ENCODE measurements around the gene RAVER2.
"Not testable (repeated sequence)": the region's sequence is repeated elsewhere in the genome, so short reads cannot be mapped to it uniquely, and the experiment has no call there.

Gene RAVER2, protein sequence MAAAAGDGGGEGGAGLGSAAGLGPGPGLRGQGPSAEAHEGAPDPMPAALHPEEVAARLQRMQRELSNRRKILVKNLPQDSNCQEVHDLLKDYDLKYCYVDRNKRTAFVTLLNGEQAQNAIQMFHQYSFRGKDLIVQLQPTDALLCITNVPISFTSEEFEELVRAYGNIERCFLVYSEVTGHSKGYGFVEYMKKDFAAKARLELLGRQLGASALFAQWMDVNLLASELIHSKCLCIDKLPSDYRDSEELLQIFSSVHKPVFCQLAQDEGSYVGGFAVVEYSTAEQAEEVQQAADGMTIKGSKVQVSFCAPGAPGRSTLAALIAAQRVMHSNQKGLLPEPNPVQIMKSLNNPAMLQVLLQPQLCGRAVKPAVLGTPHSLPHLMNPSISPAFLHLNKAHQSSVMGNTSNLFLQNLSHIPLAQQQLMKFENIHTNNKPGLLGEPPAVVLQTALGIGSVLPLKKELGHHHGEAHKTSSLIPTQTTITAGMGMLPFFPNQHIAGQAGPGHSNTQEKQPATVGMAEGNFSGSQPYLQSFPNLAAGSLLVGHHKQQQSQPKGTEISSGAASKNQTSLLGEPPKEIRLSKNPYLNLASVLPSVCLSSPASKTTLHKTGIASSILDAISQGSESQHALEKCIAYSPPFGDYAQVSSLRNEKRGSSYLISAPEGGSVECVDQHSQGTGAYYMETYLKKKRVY

DNA sequence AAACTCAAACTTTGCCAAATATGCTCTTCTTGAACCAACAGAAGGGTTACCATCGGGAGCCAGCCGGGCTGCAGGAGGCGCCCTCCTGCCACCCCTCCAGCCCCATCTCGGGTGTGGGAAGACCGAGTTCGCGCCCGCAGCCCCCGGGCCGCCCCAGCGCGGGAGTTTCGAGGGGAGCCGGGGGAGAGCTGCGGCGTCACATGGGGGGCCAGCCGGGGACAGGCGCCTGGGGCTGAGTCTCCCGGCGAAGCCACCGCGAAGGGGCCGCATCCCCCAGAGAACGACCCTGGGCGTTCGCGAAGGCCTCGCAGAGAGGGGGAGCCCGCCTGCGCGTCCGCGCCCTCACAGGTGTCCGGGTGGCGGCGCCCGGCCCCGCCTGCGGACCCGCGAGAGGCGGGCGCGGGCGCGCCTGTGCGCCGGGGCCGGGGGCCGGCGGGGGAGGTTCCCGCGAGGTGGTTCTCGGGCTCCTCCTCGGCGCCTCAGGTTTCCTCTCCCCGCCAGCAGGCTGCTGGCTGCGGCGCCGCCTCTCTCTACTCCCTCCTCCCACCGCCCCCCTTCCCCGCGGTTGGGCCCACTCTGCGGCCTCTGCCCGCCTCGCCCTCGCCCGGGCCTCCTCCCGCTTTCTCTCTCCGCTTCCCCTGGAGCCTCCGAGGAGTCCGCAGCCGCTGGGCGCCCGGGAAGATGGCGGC, at the start of gene RAVER2:
Gene RAVER2, plus strand, starts transcription at position 584 of the 689 bp plus-strand sequence. Its CDS starts 98 bp downstream, at position 682.
- DNase-seq (ENCODE audit: low read depth in 2 of 2), result peak; percentile 7 to 28

DNA sequence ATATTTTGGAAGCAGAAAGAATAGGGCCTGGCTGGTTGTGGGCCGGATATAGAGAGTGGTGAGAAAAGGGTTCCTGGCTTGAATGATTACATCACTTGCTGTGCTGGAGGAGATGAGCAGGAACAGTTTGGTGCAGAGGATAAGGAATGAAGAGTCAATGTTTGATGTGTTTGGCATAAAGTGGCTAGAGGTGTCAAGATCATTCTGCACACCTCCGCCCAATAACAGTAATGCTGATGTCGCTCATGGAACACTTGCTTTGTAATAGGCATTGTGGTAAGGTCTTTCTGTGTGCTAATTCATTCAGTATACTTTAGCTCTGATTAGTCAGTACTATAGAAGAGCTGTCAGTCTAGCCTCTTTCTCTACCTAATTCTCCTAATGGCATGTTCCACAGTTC, 48.0 kb upstream of the RAVER2 start:
- no peak for DNase-seq (ENCODE audit: low read depth in 2 of 2)

DNA sequence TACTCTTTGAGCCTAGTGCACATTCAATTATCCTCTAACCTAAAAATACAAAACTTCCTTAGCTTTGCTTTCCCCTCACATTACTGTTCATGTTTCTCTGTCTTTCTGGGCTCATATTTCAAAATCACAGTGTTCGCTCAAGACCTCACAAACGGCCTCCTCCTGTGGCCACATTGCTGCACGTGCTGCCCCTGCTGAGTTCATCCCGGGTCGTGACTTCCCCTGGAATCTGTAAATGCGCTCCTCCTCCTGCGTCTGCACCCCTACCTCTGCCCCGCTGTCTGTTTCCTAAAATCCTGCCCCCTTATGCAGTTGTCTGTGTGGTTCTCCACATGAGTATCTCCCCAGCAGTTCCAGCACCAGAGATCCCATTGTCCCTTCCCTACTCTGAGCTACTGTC, 45.5 kb upstream of the RAVER2 start:
- no peak for DNase-seq (ENCODE audit: low read depth in 2 of 2)

DNA sequence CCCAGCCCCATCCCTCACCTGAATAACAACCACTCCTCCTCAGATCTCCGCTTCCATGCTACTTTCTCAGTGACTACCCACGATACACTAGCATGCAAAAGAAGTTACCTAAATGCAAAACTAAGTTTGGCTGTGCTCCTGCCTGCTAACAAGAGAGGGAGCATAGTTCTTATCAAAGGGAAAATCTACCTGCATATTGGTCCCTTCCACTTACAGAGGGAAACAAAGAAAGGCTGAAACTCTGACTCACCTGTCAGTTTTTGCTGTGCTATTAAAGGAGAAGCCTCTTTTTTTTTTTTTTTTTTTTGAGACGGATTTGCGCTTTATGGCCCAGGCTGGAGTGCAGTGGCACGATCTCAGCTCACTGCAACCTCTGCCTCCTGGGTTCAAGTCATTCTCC, 43.8 kb upstream of the RAVER2 start:
- DNase-seq (ENCODE audit: low read depth in 2 of 2), result no peak

DNA sequence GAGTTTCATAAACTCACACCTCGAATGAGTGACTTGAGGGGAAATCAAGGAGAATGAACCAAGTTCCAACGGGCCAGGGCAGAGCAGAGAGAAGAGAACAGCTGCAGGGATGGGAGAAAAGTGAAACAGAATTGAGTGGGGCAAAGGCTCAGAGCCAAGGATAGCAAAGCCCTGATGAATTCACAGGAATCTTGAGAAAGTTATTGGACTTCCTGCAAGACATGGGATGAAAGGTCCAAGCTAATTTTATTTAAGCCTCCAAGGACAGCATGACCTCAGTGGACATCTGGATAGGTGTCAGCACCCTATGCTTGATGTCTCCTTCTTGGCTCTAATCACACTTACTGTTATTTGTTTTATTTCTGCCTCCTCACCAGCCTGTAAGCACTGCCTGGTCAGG, 43.0 kb upstream of the RAVER2 start:
- DNase-seq (ENCODE audit: low read depth in 2 of 2), result no peak

DNA sequence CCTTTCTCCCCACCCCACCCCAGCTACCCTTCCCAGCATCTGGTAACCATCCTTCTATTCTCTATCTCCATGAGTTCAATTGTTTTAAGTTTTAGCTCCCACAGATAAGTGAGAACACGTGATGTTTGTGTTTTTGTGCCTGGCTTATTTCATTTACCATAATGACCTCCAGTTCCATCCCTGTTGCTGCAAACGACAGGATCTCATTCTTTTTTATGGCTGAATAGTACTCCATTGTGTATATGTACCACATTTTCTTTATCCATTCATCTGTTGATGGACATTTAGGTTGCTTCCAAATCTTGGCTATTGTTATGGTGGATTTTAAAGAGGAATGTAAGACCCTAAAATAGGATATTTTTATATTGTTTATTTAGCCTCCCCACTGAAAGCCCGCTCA, 42.2 kb upstream of the RAVER2 start:
- DNase-seq (ENCODE audit: low read depth in 2 of 2), result not testable (repeated sequence)

DNA sequence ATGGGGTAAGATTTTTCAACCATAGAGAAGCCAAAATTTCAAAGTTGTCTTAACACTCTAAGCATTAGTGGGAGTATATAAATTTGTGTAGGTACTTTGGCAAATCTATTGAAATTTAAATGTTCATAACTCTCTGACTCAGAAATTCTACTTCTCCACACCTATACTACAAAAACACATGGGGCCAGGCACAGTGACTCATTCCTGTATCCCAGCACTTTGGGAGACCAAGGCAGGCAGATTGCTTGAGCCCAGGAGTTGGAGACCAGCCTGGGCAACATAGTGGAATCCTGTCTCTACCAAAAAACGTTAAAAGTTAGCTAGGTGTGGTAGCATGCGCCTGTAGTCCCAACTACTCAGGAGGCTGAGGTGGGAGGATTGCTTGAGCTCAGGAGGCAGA, 41.3 kb upstream of the RAVER2 start:
- DNase-seq (ENCODE audit: low read depth in 2 of 2), result no peak

DNA sequence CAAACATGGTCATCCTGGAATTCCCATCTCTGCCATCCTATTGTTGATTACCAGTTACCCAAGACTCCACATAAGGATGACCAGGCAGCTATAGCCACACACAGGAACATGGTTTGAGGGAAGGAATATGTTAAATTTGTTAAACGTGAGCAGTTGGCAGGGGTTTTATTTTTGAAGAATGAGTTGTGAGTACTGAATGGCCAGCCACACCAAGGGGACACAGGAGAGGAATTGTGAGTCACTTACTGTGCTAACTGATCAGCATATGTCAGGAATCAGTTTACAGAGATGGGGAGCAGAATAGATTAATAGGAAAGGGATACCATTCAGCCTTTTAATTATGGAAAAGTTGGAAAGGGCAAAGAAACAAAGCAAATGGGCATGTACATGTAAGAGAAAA, 39.3 kb upstream of the RAVER2 start:
- no peak for DNase-seq (ENCODE audit: low read depth in 2 of 2)

DNA sequence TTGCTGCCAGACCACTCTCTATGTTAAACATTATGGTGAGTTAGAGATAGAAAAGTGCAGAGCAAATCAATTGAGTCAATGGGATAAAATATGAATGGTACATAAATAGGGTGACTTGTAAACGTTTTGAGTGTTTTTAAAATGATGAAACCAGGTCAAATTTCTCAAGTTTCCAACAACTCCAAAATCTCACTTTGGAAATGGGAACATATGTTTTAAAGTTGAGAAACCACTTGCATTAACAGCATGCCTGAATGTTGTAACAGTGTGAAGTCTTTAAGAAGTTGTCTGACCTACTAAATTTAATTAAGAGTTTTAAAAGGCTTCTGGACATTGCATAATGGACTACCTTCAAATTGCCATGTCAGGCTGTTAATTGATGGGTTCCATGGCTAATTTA, 33.6 kb upstream of the RAVER2 start:
- no peak for DNase-seq (ENCODE audit: low read depth in 2 of 2)

DNA sequence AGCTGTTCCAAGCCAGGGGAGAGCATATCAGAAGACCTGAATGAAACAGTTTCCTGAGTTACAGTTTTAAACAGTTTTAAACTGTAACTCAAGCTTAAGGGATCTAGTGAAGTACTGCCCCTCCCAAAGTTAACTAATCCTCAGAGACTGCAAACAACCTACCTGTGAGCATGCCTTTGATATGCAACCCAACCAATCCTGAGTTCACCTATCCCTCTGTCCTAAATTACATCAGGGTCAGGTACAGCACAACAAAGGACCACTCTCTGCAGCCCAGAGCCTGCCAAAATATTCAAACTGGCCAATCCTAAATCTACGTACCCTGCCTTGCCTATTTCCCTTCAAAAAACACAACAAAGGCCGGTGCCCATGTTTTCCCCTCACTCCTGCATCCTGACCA, 32.8 kb upstream of the RAVER2 start:
- no peak for DNase-seq (ENCODE audit: low read depth in 2 of 2)

DNA sequence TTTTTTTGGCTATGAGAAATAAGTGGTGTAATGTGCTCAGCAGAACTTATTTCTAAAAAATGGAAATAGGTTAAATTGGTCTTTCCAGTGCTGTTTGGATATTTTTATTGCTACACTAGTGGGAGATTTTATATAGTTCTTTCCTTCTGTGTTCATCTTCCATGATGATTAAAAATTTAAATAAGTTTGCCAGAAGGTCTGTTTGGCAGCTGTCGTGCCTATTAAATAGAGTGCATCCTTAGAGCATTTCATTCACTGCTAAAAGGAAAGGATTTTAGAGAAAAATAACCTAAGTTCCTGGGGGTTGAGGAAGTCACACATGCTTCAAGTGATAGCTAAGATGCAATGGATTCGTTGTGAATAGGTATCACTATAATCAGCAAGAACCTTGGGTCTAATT, 29.7 kb upstream of the RAVER2 start:
- no peak for DNase-seq (ENCODE audit: low read depth in 2 of 2)

DNA sequence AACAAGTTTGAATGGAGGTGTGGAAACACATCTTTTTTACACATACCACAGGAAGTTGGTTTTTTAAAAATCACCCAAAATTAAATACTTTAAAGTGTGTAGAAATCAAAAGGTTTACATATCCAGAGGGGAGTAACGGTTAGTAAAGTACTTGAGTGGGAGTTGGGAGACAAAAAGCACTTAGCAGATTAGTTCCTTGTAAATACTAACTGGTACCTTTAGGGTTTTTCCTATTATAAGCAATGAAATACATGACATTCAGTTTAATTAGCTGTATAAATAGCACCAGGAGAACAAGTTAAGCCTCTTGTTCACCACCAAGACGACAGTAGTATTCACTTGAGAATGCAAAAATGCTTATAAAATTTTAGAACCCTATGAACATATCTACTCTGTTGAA, 23.7 kb upstream of the RAVER2 start:
- DNase-seq (ENCODE audit: low read depth in 2 of 2), result no peak

DNA sequence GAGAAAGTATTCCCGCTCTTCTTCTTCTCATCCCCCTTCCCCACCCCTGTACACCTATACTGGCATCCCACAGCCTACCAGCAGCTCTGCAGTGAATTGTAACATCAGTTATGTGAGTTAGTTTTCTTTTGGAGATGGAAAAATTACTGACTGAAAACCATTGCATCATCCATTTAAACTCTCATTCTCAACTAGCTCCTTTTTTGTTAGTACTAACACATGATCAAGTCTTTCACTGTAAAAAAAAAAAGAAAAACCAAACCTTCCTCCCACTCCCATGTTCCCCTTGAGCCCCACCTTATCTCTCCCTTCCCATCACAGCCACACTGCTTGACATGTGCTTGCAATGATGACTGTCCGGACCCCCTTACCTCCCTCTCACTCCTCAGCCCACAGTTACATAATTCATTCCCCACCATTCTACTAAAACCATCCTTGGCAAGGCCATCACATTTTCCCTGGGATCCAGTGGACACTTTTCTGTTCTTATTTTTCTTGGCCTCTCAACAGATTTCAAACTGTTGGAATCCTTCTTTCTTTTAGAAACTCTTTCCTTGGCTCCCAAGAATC, 23.2 kb upstream of the RAVER2 start:
- DNase-seq (ENCODE audit: low read depth in 2 of 2), result no peak

DNA sequence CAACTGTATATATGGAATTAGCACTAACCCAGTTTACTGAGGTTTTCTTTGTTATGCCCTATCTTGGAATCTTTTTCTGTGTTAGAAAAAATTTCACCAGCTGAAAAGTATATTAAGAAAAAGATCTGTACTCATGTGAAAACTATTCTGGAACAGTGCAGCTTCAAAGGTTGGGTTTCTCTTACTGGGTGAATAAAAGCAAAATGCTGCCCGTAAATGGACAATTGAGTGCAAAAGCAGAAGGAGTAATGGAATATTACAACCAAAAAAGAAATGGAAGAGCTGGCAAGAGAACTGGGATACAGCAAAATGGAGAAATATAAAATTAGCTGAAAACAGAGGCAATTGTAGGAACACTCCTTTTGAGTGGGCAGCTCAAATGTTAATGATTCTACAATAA, 17.0 kb upstream of the RAVER2 start:
- DNase-seq (ENCODE audit: low read depth in 2 of 2), result no peak

DNA sequence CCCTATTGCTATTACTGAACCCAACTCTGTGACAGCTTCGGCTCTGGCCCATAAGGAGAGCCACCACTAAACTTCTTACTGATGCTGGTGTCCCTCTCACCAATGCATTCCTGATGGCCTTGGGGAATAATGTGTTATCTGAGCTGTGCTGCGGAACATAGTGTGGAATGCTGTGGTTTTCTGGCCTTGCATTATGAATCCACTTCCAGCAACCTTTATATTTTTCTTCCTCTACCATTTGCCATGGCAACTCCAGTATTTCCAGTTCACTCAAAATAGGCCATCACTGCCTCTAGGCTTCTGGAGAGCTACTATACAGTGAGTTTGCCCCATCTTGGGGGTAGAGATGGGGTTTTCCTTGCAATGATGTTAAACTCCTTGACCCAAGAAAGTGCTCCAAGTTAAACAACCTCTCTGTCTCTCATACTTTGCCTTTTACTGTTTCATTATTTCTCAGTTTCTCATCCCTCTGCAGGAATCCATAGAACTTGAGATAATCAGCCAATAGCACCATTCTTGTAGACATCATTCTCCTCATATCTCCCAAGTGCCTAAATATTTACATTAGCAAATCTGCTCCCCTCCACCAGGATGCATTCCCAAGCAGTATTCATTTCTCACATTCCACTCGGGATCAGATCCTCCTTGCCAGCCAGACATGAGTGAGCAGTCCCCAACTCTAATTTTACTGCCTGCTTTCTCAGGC, 11.1 kb upstream of the RAVER2 start:
- no peak for DNase-seq (ENCODE audit: low read depth in 2 of 2)

DNA sequence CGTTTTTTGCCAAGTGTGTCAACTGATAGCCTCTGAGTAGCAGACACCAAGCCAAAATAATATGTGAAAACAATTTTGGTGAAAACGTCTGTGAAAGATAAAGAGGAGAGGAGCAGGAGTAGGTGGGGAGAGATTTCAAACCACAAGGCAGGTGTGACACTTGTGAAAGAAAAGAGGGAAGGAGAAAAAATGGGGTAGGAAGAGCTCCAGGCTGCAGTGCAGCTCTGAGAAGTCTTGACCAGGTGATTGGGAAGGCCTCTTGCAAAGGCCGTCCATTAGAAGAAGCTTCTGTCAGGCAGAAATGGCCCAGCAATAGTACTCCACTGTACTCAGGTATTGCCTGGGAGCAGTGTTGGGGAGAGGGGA, 10.6 kb upstream of the RAVER2 start:
- DNase-seq (ENCODE audit: low read depth in 2 of 2), result no peak

DNA sequence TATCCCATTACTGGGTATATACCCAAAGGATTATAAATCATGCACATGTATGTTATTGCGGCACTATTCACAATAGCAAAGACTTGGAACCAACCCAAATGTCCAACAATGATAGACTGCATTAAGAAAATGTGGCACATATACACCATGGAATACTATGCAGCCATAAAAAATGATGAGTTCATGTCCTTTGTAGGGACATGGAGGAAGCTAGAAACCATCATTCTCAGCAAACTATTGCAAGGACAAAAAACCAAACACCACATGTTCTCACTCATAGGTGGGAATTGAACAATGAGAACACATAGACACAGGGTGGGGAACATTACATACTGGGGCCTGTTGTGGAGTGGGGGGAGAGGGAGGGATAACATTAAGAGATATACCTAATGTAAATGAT, 4.2 kb upstream of the RAVER2 start:
- not testable (repeated sequence) for DNase-seq (ENCODE audit: low read depth in 2 of 2)

DNA sequence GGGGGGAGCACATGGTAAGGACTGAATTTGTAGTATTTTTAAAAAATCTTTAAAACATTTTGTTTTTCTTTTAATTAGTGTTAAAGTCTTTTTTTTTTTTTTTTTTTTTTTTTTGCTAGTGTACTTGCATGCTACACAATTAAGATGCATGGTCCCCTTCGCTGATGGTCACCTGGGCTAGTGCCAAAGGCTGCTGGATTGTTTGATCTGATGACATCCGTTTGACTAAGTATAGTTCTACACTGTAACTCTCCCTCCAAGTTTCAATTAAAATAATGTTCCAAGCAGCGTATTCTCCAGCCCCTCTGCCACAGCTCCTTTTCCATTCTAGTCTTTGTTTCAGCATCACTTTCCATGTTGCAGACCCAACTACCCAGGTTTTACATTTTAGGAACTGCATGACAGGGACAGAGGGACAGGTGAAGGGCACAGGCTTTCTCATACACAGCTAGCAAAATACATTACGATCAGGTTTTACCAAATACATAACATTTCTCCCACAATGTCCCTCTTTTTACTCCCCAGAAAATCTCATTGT, 852 bp upstream of the RAVER2 start:
- no peak for DNase-seq (ENCODE audit: low read depth in 2 of 2)

DNA sequence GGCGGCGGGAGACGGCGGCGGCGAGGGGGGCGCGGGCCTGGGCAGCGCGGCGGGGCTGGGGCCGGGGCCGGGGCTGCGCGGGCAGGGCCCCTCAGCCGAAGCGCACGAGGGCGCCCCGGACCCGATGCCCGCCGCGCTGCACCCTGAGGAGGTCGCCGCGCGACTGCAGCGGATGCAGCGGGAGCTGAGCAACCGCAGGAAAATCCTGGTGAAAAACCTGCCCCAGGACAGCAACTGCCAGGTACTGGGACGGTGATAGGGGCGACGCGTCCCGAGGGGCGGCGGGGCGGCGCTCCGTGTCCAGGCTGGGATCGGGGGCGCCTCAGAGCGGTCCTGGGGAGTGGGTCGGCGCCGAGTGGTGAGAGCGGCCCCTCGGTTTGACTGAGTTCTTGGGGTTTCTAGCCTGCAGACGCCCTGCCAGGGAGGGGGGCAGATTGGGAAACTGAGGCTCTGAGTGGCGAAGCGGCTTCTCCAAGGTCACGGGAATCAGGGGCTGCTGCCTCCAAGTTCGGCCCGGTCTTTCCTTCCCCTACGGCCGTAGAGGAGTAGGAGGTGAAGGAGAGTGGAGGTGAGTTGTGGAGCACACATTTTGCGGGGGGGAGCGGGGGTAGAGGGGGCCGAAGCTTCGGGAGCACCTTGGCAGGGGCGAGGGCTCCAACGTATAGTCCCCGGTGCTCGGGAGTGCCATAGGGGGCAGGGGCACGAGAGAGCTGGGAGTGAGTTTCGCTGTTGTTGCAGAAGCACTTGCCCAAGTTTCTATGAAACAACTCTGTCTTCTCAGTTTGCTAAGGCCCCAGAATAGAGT, 508 bp downstream of the RAVER2 start:
- DNase-seq (ENCODE audit: low read depth in 2 of 2), result no peak

DNA sequence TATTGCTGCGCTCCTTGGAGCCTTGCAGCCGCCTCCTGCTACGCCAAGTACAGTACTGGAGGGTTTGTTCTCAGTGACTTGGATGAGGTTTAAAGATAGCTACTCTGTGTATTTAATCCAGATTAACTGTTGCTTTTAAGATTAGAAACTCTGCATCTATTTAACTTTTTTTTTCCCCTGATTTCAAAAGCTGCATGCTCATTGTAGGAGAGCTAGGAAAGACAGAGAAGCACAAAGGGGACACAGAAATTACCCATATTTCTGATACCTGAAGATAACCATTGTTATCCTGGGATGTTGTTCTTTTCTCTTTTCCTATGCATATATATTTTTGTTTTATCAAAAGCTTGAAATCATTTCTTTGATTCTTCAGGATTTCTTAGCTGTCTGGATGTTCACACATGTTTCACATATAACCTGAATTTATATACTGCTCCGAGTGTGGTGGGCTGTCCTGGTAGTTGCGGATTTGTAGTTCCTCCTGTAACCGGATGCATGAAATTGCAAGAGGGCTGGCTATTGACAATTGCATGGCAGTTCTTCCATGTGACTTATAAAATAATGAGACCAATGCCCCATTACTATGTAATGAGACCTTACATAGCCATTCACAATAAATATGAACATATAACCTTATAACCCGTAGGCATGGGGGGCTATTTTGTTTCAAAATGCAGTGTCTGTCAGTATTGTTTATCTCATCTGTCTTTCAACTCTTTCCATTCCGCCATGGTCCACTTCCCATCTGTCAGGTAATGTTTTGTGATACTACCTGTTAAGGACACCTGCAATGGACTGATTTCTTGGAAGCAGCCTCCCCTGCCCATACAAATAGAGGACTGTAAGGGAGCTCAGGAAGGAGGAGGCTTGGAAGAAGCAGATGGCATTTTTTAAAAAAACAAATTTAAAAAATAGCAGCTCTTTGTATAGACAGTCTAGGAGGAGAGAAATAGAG, 1.4 kb downstream of the RAVER2 start:
- DNase-seq (ENCODE audit: low read depth in 2 of 2), result no peak
